AG09309 (cell line): ENCODE measurements around the gene EPN1.

ENCODE experiments used
- DNase-seq: peaks from one replicate; pipeline ENCODE4 v3.0.0-alpha.2; 2010; ENCODE audit warnings: low read depth
- H3K4me3 ChIP-seq: 2 replicates; pipeline ENCODE4 v1.5.1; 2011; ENCODE audit warnings: mild to moderate bottlenecking, low read depth, low read length, moderate library complexity; ENCODE audit not compliant: control insufficient read depth
- CTCF ChIP-seq: IDR thresholded peaks from 2 replicates; pipeline ENCODE4 v1.5.1; 2011; ENCODE audit warnings: mild to moderate bottlenecking, low read depth, low read length, inconsistent platforms; ENCODE audit not compliant: insufficient read depth, control insufficient read depth; ENCODE audit errors: missing control alignments

Gene EPN1

GRCh38 chr19:55678121-55678671, 3.2 kb downstream of the EPN1 start:
- no peak for DNase-seq
- no peak overlapping the region for H3K4me3 ChIP-seq
- TF ChIP-seq CTCF = no peak

- TF ChIP-seq CTCF = no peak
- no peak for DNase-seq
- no peak overlapping the region for H3K4me3 ChIP-seq
Measured at GRCh38 chr19:55679343-55680257, 4.6 kb downstream of the EPN1 start.

GRCh38 chr19:55680339-55681130, 5.5 kb downstream of the EPN1 start:
- H3K4me3 ChIP-seq = no peak overlapping the region
- no peak for TF ChIP-seq CTCF
- DNase-seq = no peak

- H3K4me3 ChIP-seq = no peak overlapping the region
- no peak for DNase-seq
- no peak for TF ChIP-seq CTCF
Measured at GRCh38 chr19:55681131-55682092, 6.4 kb downstream of the EPN1 start.

GRCh38 chr19:55683449-55684261, 8.6 kb downstream of the EPN1 start:
- H3K4me3 ChIP-seq = no peak overlapping the region
- TF ChIP-seq CTCF = no peak
- no peak for DNase-seq
